ENCODE measurements around the gene PHACTR1.

GRCh38 chr6:13238017-13238416 lies 521.5 kb downstream of the PHACTR1 start:
- TF ChIP-seq CREB1 (IDR thresholded peaks at IDR 0.05) (no peak), CREB1 (CRISPR knock-in tag; IDR thresholded peaks at IDR 0.05) (no peak), JUNB (CRISPR knock-in tag; conservative IDR thresholded peaks at IDR 0.05) (no peak), SMC3 (conservative IDR thresholded peaks at IDR 0.05; ENCODE audit: insufficient read depth, low read depth, low read length) (no peak), TEAD4 (IDR thresholded peaks at IDR 0.05; ENCODE audit: low read length) (no peak), TEAD4 (CRISPR knock-in tag; IDR thresholded peaks at IDR 0.05; ENCODE audit: borderline replicate concordance) (no peak), ZFP1 (CRISPR knock-in tag; IDR thresholded peaks at IDR 0.05) (no peak), HDAC2 (IDR thresholded peaks at IDR 0.05) (no peak), NFRKB (IDR thresholded peaks at IDR 0.05; ENCODE audit: low read depth) (no peak), NONO (IDR thresholded peaks at IDR 0.05; ENCODE audit: low read depth in 2 of 2, low read length in 1 of 2) (no peak), BCL6 (CRISPR knock-in tag; IDR thresholded peaks at IDR 0.05) (no peak)
- TF ChIP-seq, protein P1, sequence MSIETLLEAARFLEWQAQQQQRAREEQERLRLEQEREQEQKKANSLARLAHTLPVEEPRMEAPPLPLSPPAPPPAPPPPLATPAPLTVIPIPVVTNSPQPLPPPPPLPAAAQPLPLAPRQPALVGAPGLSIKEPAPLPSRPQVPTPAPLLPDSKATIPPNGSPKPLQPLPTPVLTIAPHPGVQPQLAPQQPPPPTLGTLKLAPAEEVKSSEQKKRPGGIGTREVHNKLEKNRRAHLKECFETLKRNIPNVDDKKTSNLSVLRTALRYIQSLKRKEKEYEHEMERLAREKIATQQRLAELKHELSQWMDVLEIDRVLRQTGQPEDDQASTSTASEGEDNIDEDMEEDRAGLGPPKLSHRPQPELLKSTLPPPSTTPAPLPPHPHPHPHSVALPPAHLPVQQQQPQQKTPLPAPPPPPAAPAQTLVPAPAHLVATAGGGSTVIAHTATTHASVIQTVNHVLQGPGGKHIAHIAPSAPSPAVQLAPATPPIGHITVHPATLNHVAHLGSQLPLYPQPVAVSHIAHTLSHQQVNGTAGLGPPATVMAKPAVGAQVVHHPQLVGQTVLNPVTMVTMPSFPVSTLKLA (conservative IDR thresholded peaks at IDR 0.05): no peak
- TF ChIP-seq, protein P2, sequence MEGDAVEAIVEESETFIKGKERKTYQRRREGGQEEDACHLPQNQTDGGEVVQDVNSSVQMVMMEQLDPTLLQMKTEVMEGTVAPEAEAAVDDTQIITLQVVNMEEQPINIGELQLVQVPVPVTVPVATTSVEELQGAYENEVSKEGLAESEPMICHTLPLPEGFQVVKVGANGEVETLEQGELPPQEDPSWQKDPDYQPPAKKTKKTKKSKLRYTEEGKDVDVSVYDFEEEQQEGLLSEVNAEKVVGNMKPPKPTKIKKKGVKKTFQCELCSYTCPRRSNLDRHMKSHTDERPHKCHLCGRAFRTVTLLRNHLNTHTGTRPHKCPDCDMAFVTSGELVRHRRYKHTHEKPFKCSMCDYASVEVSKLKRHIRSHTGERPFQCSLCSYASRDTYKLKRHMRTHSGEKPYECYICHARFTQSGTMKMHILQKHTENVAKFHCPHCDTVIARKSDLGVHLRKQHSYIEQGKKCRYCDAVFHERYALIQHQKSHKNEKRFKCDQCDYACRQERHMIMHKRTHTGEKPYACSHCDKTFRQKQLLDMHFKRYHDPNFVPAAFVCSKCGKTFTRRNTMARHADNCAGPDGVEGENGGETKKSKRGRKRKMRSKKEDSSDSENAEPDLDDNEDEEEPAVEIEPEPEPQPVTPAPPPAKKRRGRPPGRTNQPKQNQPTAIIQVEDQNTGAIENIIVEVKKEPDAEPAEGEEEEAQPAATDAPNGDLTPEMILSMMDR (IDR thresholded peaks at IDR 0.05 in 2 of 3, conservative IDR thresholded peaks at IDR 0.05 in 1 of 3; ENCODE audit: insufficient read depth in 2 of 3, low read depth in 1 of 3, low read length in 3 of 3): no peak
